Breast epithelium (tissue), 4 donors: ENCODE results near the gene GFRA1. TPM values are rescaled to one million over a fixed set of nuclear protein-coding genes. Genes with fewer than 3 reads are reported as not detected.

Experiments
- DNase-seq, 2 donors: peaks; one replicate each; pipeline ENCODE4 v3.0.0-alpha.2; 2019; ENCODE audit warnings: low spot score in 2 of 2
- H3K27ac ChIP-seq, 2 donors: fragments of 200-600 bp; sonication (generic) in 1 of 2; one replicate each; pipeline ENCODE4 v1.5.1; 2016 to 2019; ENCODE audit warnings: mild to moderate bottlenecking in 1 of 2
- H3K27me3 ChIP-seq, 2 donors: fragments of 200-600 bp; sonication (generic) in 1 of 2; one replicate each; pipeline versions ENCODE4 v1.5.1 to v1.6.0; 2017 to 2019; ENCODE audit warnings: control low read depth in 1 of 2, mild to moderate bottlenecking in 1 of 2
- H3K36me3 ChIP-seq: fragments of 200-600 bp; one replicate; pipeline ENCODE4 v1.5.1; 2019
- H3K4me1 ChIP-seq, 2 donors: fragments of 200-600 bp; sonication (generic); one replicate each; pipeline ENCODE4 v1.5.1; 2016 to 2019; ENCODE audit warnings: control low read depth in 1 of 2
- H3K4me3 ChIP-seq, 3 donors: fragments of 200-600 bp; sonication (generic); 1 replicate in 2 of 3; 2 replicates in 1 of 3; pipeline ENCODE4 v1.5.1; 2016 to 2019; ENCODE audit warnings: mild to moderate bottlenecking in 3 of 3, moderate library complexity in 2 of 3
- H3K9me3 ChIP-seq, 2 donors: fragments of 200-600 bp; sonication (generic) in 1 of 2; one replicate each; pipeline ENCODE4 v1.5.1; 2016 to 2019; ENCODE audit warnings: control low read depth in 1 of 2
- POLR2A ChIP-seq: fragments of 450-650 bp; IDR thresholded peaks from one replicate; pipeline ENCODE4 v1.6.1; 2016; ENCODE audit warnings: antibody characterized with exemption, mild to moderate bottlenecking, moderate library complexity
- POLR2AphosphoS5 ChIP-seq, 3 donors: sonication (generic); formaldehyde crosslinking; IDR thresholded peaks; one replicate each; pipeline ENCODE4 v1.6.1; 2017; ENCODE audit warnings: antibody characterized with exemption in 3 of 3
- intact Hi-C: fragments of 100-400 bp; cut with DNase I; formaldehyde crosslinking; loops from one replicate; pipeline ENCODE4 v1.15.1; 2023; ENCODE audit warnings: low total_unique reads
- total RNA-seq, 3 donors: library from RNA; depleted of rRNA; stranded (reverse); fragments of >200 nt; gene quantifications; one replicate each; pipeline ENCODE4 v1.1.0, GENCODE V29; 2016
- TF ChIP-seq, protein P1 (sequence below), 3 donors: fragments of 450-650 bp; IDR thresholded peaks; one replicate each; pipeline ENCODE4 v1.5.1; 2016 to 2017; ENCODE audit warnings: antibody characterized with exemption in 3 of 3, mild to moderate bottlenecking in 3 of 3, moderate library complexity in 3 of 3

GFRA1 gene
- total RNA-seq, 3 donors from 2014 or later: 88.2 to 153 (median 98.5) TPM

DNA sequence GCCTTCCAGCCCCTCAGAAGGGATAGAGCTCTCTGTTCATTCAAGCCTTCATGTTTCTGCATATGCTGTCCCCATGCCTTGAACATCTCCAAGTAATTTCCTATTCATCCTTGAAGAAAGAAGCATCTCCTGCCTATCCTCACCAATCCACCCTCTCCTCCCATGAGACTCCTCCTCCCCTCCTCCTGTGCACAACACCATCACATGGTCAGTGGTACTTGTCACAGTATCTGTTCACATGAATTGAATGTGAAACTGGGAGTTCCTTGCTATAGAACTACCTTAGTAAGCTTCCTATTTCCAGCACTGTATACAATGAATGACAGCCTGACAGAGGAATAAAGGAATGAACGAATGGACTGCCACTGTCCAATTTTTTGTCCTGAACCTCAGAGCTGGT, 115.5 kb downstream of the GFRA1 start:
- H3K4me1 ChIP-seq: no peaks in the 10 kb centered on the region
- H3K27me3 ChIP-seq: no peaks in the 10 kb centered on the region
- H3K27ac ChIP-seq: no peak overlapping the region
- intact Hi-C loops: no loop called here
- H3K9me3 ChIP-seq: no peaks in the 10 kb centered on the region
- TF ChIP-seq POLR2A (no peak), POLR2AphosphoS5 (IDR thresholded peaks at IDR 0.05) (no peak)
- TF ChIP-seq, protein P1, sequence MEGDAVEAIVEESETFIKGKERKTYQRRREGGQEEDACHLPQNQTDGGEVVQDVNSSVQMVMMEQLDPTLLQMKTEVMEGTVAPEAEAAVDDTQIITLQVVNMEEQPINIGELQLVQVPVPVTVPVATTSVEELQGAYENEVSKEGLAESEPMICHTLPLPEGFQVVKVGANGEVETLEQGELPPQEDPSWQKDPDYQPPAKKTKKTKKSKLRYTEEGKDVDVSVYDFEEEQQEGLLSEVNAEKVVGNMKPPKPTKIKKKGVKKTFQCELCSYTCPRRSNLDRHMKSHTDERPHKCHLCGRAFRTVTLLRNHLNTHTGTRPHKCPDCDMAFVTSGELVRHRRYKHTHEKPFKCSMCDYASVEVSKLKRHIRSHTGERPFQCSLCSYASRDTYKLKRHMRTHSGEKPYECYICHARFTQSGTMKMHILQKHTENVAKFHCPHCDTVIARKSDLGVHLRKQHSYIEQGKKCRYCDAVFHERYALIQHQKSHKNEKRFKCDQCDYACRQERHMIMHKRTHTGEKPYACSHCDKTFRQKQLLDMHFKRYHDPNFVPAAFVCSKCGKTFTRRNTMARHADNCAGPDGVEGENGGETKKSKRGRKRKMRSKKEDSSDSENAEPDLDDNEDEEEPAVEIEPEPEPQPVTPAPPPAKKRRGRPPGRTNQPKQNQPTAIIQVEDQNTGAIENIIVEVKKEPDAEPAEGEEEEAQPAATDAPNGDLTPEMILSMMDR (IDR thresholded peaks at IDR 0.05): no peak
- no peak overlapping the region for H3K4me3 ChIP-seq
- DNase-seq: no peak
- H3K36me3 ChIP-seq: no peaks in the 10 kb centered on the region

DNA sequence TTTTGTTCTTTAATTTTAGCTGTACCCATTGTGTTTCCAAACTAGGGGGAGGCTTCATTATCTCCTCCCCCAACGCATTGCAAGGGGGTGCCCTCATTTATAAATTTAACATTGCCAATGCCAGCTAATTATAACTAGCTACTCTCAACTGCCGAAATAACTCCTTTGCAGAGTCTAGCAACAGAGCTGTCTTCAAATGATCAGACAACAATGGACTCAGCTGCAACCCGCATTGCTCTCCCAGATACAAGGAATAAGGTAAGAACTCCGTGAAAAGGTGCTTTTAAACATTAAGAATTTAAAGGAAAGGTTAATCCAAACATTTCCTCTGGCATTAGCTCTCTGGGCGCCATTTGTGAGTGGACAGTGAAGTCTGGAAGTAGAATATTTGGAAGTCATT, 116.2 kb downstream of the GFRA1 start:
- Histone ChIP-seq H3K27ac (no peak overlapping the region), H3K4me1 (no peaks in the 10 kb centered on the region), H3K36me3 (no peaks in the 10 kb centered on the region), H3K27me3 (no peaks in the 10 kb centered on the region), H3K9me3 (no peaks in the 10 kb centered on the region), H3K4me3 (no peak overlapping the region)
- intact Hi-C loops: no loop called here
- no peak for TF ChIP-seq POLR2A
- no peak for TF ChIP-seq POLR2AphosphoS5 (IDR thresholded peaks at IDR 0.05)
- TF ChIP-seq, protein P1 (IDR thresholded peaks at IDR 0.05): no peak
- no peak for DNase-seq

DNA sequence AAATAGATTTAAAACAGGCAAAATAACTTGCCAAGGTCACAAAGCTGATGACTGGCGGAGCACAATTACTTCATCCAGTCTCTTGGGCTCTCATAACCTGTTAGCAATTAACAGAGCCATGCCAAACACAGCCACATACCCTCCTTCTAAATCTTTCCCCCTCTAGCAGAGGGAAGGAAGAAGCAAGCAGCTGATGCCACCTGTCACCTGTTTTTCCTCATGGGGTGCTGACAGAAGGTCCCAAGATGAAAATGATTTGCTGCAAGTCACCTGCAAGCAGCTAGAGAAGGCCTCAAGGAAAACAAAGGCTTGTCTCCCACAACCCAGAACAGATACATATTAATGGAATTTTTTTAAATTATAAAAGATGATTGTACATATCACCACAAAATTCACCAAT, 117.8 kb downstream of the GFRA1 start:
- no peak overlapping the region for H3K4me3 ChIP-seq
- no peaks in the 10 kb centered on the region for H3K27me3 ChIP-seq
- no peaks in the 10 kb centered on the region for H3K9me3 ChIP-seq
- no peak overlapping the region for H3K27ac ChIP-seq
- no peaks in the 10 kb centered on the region for H3K4me1 ChIP-seq
- DNase-seq: no peak
- intact Hi-C loops: no loop called here
- TF ChIP-seq POLR2AphosphoS5 (IDR thresholded peaks at IDR 0.05): no peak
- TF ChIP-seq, protein P1 (IDR thresholded peaks at IDR 0.05): no peak
- H3K36me3 ChIP-seq: no peaks in the 10 kb centered on the region

DNA sequence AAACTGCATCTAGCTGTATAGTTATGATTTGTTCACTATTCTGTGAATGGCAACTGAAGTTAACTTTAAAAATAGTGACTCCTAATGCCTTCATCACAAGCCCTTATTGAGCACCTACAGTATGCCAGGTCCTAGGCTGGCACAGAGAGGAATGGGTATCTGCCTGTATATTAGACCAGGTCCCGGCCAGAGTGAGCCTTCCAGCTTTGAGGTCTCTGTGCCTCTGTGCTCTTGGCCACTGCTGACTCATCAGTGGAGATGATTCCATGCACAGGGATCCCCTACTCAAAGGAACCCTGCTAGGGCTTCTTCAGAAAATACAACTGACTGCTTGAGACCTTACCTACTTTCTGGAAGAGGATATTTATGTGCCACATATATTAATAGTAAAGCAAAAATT, 118.4 kb downstream of the GFRA1 start:
- no peaks in the 10 kb centered on the region for H3K9me3 ChIP-seq
- DNase-seq: no peak
- TF ChIP-seq, protein P1 (IDR thresholded peaks at IDR 0.05): no peak
- TF ChIP-seq POLR2A: no peak
- TF ChIP-seq POLR2AphosphoS5 (IDR thresholded peaks at IDR 0.05): no peak
- no peaks in the 10 kb centered on the region for H3K4me1 ChIP-seq
- H3K4me3 ChIP-seq: no peak overlapping the region
- intact Hi-C loops: no loop called here
- no peaks in the 10 kb centered on the region for H3K36me3 ChIP-seq
- H3K27me3 ChIP-seq: no peaks in the 10 kb centered on the region
- no peak overlapping the region for H3K27ac ChIP-seq

- no peak for TF ChIP-seq POLR2AphosphoS5 (IDR thresholded peaks at IDR 0.05)
- TF ChIP-seq POLR2A: no peak
- TF ChIP-seq, protein P1 (IDR thresholded peaks at IDR 0.05): no peak
- intact Hi-C loops: no loop called here
- no peaks in the 10 kb centered on the region for H3K4me1 ChIP-seq
- no peak overlapping the region for H3K27ac ChIP-seq
- DNase-seq: no peak
- no peaks in the 10 kb centered on the region for H3K36me3 ChIP-seq
- H3K27me3 ChIP-seq: no peaks in the 10 kb centered on the region
- H3K4me3 ChIP-seq: no peak overlapping the region
- H3K9me3 ChIP-seq: no peaks in the 10 kb centered on the region
Measured at GRCh38 chr10:116151076-116151475, 121.9 kb downstream of the GFRA1 start.
